Measurements from ENCODE around the gene BLVRA.
"Not testable (repeated sequence)": the region's sequence is repeated elsewhere in the genome, so short reads cannot be mapped to it uniquely, and the experiment has no call there.

BLVRA gene, protein sequence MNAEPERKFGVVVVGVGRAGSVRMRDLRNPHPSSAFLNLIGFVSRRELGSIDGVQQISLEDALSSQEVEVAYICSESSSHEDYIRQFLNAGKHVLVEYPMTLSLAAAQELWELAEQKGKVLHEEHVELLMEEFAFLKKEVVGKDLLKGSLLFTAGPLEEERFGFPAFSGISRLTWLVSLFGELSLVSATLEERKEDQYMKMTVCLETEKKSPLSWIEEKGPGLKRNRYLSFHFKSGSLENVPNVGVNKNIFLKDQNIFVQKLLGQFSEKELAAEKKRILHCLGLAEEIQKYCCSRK

GRCh38 chr7:43758029-43758821, at the start of gene BLVRA:
BLVRA (plus strand) TSS chr7:43758680; CDS start chr7:43771159, 12,479 bp downstream.
- peak; percentile 86 for DNase-seq (ENCODE audit: low spot score)

- DNase-seq (ENCODE audit: low spot score) = no peak
Measured at GRCh38 chr7:43711503-43711902, 47.0 kb upstream of the BLVRA start.

- DNase-seq (ENCODE audit: low spot score) = not testable (repeated sequence)
Measured at GRCh38 chr7:43715966-43716365, 42.5 kb upstream of the BLVRA start.

GRCh38 chr7:43716598-43716997, 41.9 kb upstream of the BLVRA start:
- no peak for DNase-seq (ENCODE audit: low spot score)

GRCh38 chr7:43721193-43721806, 37.2 kb upstream of the BLVRA start:
- no peak for DNase-seq (ENCODE audit: low spot score)

GRCh38 chr7:43723007-43723341, 35.5 kb upstream of the BLVRA start:
- no peak for DNase-seq (ENCODE audit: low spot score)

GRCh38 chr7:43725251-43725650, 33.2 kb upstream of the BLVRA start:
- DNase-seq (ENCODE audit: low spot score) = no peak

DNA sequence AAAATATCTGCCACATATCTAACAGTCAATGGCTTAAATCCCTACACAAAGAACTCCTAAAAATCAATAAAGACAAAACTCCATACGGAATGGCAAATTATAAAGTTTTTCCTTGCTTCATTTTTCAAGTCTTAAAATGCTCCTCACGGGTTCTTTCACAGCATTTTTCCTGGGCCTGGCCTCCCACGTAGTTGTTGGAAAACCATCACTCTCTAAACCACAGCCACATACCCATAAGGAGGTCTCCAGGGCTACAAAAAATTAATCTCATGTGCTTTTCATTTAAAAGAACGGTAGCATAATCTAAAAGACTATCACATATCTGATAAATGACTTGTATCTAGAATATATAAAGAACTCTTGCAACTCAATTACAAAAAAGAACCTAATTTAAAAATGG, 32.0 kb upstream of the BLVRA start:
- no peak for DNase-seq (ENCODE audit: low spot score)

- DNase-seq (ENCODE audit: low spot score) = no peak
Measured at GRCh38 chr7:43727003-43727402, 31.5 kb upstream of the BLVRA start.

DNA sequence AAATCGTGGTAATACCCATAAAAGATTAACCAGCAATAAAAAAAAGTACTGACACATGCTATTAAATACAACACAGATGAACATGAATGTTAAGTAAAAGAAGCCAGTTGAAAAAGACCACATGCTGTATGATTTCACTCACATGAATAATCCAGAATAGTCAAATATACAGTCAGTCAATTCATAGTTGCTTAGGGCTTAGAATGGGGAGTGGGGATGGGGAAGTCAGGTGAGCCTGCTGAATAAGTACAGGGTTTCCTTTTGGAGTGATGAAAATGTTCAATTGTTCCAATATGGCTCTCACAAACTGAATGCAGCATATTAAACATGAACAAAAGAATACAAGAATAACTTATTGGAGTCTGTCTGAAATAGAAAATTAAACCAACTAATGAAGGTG, 31.0 kb upstream of the BLVRA start:
- DNase-seq (ENCODE audit: low spot score) = no peak

DNA sequence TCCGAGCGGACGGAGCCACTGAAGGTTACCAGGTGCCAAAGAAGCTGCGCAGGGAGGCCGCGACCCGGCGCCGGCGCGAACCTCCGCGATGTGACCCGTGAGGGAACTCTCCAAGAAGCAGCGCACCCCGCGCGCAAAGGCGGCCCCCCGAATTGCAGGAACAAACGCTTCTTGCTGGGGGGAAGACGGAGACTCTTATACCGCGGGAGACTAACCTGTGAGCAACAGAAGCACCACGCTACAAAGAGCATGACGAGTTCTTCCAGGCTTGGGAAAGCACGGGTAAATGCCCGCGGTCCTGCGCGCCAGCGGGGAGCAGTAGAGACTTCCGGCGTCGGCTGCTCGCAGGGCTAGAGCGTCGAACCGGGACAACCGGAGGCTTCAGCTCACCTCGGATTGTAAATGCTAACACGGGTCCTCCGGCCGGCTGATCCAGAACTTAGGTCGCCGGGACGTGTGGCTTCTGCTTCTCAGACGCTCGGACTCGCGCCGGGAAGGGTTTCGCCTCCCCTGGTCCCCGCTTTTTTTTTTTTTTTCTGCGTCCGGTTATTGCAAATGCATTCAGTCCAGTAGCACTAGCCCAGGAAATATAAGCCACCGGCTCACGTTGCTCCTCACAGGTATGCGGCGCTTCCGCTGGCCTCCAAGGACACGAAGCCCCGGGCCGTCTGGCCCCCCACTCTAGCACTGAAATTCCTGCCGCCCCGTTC, 29.1 kb upstream of the BLVRA start, which contains the start of gene COA1:
Gene COA1, minus strand, starts transcription at position 310 of the 710 bp plus-strand sequence. CDS start 80,909 bp downstream, outside the sequence.
- DNase-seq (ENCODE audit: low spot score) = peak; percentile 82

DNA sequence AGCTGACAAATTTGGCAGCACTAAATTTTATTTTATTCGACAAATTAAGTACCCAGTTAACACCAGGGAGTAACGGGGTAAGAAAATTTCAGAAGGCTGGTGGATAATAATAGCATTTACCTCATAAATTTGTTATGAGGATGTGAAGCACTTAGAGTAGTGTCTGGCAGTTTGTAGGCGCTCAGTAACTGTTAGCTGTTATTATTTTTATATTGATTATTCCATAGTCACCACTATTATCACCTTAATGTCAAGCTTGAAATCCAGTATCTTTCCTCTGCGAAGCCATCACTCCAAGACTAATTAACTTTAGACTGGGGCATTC, 28.6 kb upstream of the BLVRA start:
- no peak for DNase-seq (ENCODE audit: low spot score)

- not testable (repeated sequence) for DNase-seq (ENCODE audit: low spot score)
Measured at GRCh38 chr7:43731494-43731893, 27.0 kb upstream of the BLVRA start.

DNA sequence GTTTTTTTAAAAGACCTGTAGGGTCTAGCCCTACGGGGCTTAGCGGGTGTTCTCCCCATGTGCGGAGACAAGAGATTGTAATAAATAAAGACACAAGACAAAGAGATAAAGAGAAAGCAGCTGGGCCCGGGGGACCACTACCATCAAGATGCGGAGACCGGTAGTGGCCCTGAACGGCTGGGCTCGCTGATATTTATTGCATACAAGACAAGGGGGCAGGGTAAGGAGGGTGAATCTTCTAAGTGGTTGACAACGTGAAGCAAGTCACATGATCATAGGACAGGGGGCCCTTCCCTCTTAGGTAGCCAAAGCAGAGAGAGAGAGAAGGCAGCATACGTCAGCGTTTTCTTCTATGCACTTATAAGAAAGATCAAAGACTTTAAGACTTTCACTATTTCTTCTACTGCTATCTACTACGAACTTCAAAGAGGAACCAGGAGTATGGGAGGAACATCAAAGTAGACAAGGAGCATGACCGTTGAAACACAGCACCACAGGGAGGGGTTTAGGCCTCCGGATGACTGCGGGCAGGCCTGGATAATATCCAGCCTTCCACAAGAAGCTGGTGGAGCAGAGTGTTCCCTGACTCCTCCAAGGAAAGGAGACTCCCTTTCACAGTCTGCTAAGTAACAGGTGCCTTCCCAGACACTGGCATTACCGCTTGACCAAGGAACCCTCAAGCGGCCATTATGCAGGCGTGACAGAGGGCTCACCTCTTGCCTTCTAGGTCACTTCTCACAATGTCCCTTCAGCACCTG, 23.7 kb upstream of the BLVRA start:
- not testable (repeated sequence) for DNase-seq (ENCODE audit: low spot score)

DNA sequence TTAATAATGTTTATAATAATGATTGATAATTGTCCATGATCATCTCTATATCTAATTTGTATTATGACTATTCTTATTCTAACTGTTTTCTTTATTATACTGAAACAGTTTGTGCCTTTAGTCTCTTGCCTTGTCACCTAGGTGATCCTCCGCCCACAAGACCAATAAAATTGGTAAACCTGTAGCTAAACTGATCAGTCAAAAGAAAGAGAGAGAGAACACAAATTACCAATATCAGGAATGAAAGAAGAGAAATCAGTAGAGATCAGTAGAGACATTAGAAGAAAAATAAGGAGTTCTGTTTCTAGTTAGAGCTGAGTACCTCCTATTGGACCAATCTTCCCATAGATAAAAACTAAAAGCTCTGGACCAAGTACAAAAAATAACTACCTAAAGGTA, 23.1 kb upstream of the BLVRA start:
- DNase-seq (ENCODE audit: low spot score) = no peak

DNA sequence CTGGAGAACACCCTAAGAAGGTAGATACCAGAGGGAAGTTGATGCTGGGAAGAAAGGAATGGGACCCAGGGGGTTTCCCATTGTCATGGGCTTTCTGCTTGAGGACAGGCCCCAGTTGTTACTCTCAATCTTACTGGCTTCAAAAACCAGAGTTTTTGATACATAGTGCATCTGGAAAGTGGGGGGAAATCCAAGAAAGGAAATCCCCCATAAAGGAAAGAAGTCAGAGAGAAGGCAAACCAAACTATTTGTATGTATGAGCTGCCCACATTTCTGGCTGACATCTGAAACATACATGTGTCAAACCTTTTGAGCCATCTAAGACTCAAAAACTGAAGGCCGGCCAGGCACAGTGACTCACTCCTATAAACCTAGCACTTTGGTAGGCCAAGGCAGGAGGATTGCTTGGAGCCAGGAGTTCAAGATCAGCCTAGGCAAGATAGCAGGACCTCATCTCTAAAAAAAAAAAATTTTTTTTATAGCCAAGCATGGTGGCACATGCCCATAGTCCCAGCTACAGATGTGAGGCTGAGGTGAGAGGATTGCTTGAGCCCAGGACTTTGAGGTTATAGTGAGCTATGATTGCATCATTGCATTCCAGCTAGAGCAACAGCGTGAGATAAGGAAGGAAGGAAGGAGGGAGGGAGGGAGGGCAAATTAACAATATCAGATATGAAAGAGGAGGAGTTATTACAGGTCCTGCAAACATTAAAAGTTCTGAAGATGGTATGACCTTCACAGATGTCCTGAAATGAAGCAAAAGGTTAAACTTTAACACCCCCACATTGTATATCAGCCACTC, 22.5 kb upstream of the BLVRA start:
- DNase-seq (ENCODE audit: low spot score) = no peak

DNA sequence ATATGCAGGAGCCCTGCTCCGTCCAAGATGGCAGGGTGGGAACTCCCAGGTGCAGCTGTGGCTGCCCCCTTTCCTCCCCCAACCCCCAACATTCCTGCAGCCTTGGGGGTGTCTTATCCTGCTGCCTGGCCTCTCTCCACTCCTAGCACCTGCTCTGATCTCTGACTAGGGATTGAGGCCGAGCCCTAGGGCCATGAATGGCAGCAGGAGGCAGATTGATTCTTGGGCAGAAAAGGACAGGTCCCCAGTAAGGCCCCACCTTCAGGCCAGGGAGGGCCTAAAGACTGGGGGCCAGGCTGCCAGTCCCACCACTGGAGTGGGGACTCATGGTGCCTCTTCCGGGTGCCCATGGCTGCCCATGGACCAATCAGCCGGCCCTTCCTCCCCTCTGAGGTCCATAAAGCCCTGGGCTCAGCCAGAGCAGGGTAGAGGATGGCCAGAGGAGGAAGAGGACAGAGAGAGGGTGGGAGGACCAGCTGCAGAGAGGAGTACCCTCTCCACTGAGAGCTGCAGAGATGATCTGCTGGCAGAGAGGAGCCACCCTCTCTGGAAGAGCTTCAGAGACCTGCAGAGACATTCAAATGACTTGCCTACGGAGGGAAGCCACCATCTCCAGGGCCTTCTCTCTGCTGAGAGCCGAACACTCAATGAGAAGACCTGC, 20.9 kb upstream of the BLVRA start:
- DNase-seq (ENCODE audit: low spot score) = no peak

DNA sequence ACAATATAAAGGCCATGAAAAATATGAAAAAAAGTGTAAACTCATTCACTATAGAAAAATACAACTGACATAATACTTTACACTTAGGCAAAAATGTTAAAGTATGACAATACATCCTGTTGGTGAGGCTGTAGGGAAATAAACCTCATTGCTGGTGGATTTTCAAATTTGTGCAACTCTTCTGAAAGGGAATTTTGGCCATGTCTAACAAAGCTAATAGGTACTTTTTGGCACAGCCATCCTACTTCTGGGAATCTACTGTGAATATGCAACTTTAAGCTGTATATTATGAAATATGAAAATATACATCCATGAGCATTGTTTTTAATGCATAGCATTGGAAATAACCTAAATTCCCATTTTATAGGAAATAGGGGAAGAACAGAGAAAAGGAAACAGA, 15.8 kb upstream of the BLVRA start:
- DNase-seq (ENCODE audit: low spot score) = no peak

DNA sequence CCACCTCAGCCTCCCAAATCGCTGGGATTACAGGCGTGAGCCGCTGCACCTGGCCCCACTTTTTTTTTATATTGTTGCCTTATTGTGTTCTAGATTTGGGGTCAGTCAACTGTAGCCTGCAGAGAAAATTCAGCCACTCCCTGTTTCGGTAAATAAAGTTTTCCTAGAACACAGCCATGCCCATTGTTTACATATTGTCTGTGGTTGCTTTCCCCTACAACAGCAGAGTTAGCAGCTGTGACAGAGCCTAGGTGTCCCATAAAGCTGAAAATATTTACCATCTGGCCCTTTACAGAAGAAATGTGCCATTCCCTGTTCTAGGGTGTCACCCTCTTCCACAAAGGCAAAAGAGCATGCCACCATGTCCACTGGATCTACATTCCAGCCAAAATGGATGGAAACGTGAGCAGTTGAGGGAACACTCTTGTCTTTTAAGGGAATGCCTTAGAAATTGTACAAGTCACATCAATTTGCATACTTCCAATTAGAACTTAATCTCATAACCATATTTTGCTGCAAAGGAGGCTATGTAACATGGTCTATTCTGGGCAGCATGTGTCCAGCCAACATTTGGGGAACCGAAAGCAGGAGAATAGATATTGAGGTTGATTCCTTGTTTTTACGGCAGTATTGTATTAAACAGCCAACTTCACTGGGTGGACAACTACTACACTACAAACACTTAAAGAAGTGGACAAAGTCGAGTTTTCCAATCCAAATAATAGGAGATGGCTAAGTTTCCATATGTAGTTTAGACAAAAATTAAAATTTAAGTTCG, 11.0 kb upstream of the BLVRA start:
- no peak for DNase-seq (ENCODE audit: low spot score)

All from hepatic stellate cell (primary cell).